SK-N-SH (cell line): ENCODE data around the gene FRK.

ENCODE experiments used
- CTCF ChIP-seq: fragments of 200-600 bp; sonication (generic); IDR thresholded peaks from 2 replicates; pipeline ENCODE4 v1.6.1; 2017; ENCODE audit warnings: antibody characterized with exemption, mild to moderate bottlenecking, moderate library complexity
- ELF1 ChIP-seq: IDR thresholded peaks from 2 replicates; pipeline ENCODE4 v1.4.0; 2012
- EZH2phosphoT487 ChIP-seq: fragments of 200-600 bp; sonication (generic); IDR thresholded peaks from 2 replicates; pipeline ENCODE4 v1.6.1; 2017; ENCODE audit warnings: low read depth, mixed run types, mild to moderate bottlenecking, antibody characterized with exemption, moderate library complexity, borderline replicate concordance
- JUND ChIP-seq: IDR thresholded peaks from 2 replicates; pipeline ENCODE4 v1.4.0; 2012
- MAX ChIP-seq: IDR thresholded peaks from 2 replicates; pipeline ENCODE4 v1.4.0; 2012; ENCODE audit warnings: low read depth
- MXI1 ChIP-seq: IDR thresholded peaks from 2 replicates; pipeline ENCODE4 v1.6.1; 2012; ENCODE audit warnings: mild to moderate bottlenecking, low read depth, low read length, improper control_type of control experiment
- NFIC ChIP-seq: IDR thresholded peaks from 2 replicates; pipeline ENCODE4 v1.4.0; 2012; ENCODE audit warnings: borderline replicate concordance
- POLR2AphosphoS5 ChIP-seq: IDR thresholded peaks from 2 replicates; pipeline ENCODE4 v1.6.1; 2012; ENCODE audit warnings: low read depth, low read length
- YY1 ChIP-seq: IDR thresholded peaks from 2 replicates; pipeline ENCODE4 v1.4.0; 2012; ENCODE audit warnings: low read depth, mild to moderate bottlenecking

DNA sequence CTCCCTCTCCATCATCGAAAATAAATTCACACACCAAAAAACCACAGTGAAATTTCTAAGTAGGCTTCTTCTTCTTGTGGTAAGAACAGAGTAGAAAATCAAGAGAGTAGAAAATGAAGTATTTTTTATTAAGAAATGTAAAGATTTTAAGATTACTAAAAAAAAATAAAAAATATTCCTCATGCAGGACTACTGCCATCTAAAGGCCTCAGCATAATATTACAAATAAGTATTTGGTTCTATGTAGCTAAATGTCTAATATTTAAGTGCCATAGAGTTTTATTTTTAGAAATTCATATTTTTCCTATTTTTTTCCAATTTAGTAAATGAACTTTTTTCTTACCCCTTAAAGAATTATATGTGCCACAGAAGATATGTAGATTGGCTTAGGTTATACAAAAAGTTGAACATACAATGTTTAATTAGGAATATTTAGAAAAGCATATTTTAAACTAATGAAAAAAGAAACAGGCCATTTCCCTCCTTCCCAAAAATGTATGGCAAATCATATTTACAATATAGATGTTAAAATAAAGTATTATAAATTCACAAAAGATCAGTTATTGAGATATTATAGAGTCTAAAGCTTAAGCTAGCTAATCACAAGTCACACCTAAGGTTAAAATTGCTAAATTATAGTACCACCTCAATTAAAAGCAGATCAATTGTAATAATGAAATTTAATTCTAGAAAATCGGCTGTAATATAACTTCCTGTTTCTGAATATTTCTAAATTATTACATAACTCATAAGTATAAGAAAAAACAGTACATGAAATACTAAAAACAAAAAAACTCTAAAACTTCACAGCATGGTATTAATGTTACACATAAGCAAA is 36.5 kb upstream of the FRK start:
- TF ChIP-seq CTCF (peak; percentile 62), MAX (no peak), ELF1 (no peak), EZH2phosphoT487 (no peak), JUND (no peak), POLR2AphosphoS5 (no peak), MXI1 (no peak), NFIC (no peak), YY1 (no peak)
